Heart left ventricle (tissue), 16 donors: ENCODE data around the gene NUBPL. TPM values are rescaled to one million over a fixed set of nuclear protein-coding genes. Genes with fewer than 3 reads are reported as not detected.

ENCODE experiments used
- ATAC-seq, 4 donors: fragments of 200-7000 bp; cut with Tn5 transposase; one replicate each; pipeline ENCODE4 v1.9.1; 2020 to 2022; ENCODE audit warnings: moderate library complexity in 4 of 4, mild to moderate bottlenecking in 3 of 4, moderate number of reproducible peaks in 1 of 4
- DNase-seq, 5 donors: peaks; one replicate each; pipeline ENCODE4 v3.0.0-alpha.2; 2020
- H3K27ac ChIP-seq, 12 donors: fragments of 200-600 bp; sonication (generic) in 4 of 12; one replicate each; pipeline versions ENCODE4 v1.5.0 to v1.8.0; 2016 to 2022; ENCODE audit warnings: mild to moderate bottlenecking in 2 of 12
- H3K27me3 ChIP-seq, 9 donors: fragments of 200-600 bp; sonication (generic) in 2 of 9; one replicate each; pipeline versions ENCODE4 v1.5.1 to v1.8.0; 2016 to 2022; ENCODE audit warnings: mild to moderate bottlenecking in 3 of 9
- H3K36me3 ChIP-seq, 9 donors: fragments of 200-600 bp; sonication (generic) in 2 of 9; one replicate each; pipeline versions ENCODE4 v1.5.0 to v1.8.0; 2018 to 2022; ENCODE audit warnings: mild to moderate bottlenecking in 2 of 9
- H3K4me1 ChIP-seq, 12 donors: fragments of 200-600 bp; sonication (generic) in 4 of 12; one replicate each; pipeline versions ENCODE4 v1.5.0 to v1.8.0; 2016 to 2022; ENCODE audit warnings: mild to moderate bottlenecking in 3 of 12
- H3K4me3 ChIP-seq, 12 donors: fragments of 200-600 bp; sonication (generic) in 4 of 12; one replicate each; pipeline versions ENCODE4 v1.5.0 to v1.8.0; 2017 to 2022; ENCODE audit warnings: mild to moderate bottlenecking in 9 of 12, moderate library complexity in 4 of 12
- H3K9me3 ChIP-seq, 12 donors: fragments of 200-600 bp; sonication (generic) in 4 of 12; one replicate each; pipeline versions ENCODE4 v1.5.0 to v1.8.0; 2016 to 2022; ENCODE audit warnings: mild to moderate bottlenecking in 1 of 12
- POLR2A ChIP-seq, 2 donors: fragments of 450-650 bp; IDR thresholded peaks; one replicate each; pipeline ENCODE4 v1.6.1; 2017; ENCODE audit warnings: antibody characterized with exemption in 2 of 2, mild to moderate bottlenecking in 2 of 2, moderate library complexity in 2 of 2
- WGBS, 4 donors: extraction: QIAGEN DNeasy Blood & Tissue Kit in 2 of 4; methylation state at CpG; one replicate each; pipeline versions ENCODE4 v1.1.5 to v1.1.7; 2013 to 2018; 5-methylcytosine and 5-hydroxymethylcytosine counted together
- intact Hi-C, 10 donors: fragments of 100-400 bp; cut with DNase I; formaldehyde crosslinking; loops; one replicate each; pipeline versions ENCODE4 v1.11.1 to v1.14.2; 2022
- polyA plus RNA-seq, 2 donors: library from polyadenylated mRNA; stranded (reverse); fragments of 200-250 nt; gene quantifications; one replicate each; pipeline ENCODE4 v1.2.3, GENCODE V29; 2013
- total RNA-seq, 9 donors: library from RNA; depleted of rRNA in 2 of 9; stranded (reverse); fragments of >200 nt in 2 of 9; fragmentation: NEBNext Ultra II Directional in 3 of 9; extraction: Animal tissue kit (Norgen Biotek cat#: 25700) in 3 of 9; gene quantifications; one replicate each; pipeline versions ENCODE4 v1.1.0 to v1.2.4, GENCODE V29; 2016 to 2023
- TF ChIP-seq, protein P1 (sequence below), 12 donors: fragments of 200-600 bp; sonication (generic) in 4 of 12; IDR thresholded peaks; one replicate each; pipeline versions ENCODE4 v1.5.0 to v1.8.0; 2018 to 2022; ENCODE audit warnings: antibody characterized with exemption in 12 of 12, mild to moderate bottlenecking in 5 of 12
- donor health status: ischemic (EF 13 %, LVEDD 7.1; RV severe dilation, severe dysfunction).
- donor health status: healthy with polysubstance abuse.
- donor health status: DM: no; HTN: yes; CAD: no.
- donor health status: DM: no; HTN: no; CAD: no.
- donor health status: ischemic (EF 25% LVEDD 6.9; RV normal size, moderate dysfunction).
- donor health status: ischemic (EF 25% LVEDD 5.7; RV mildly dilated, moderate dysfunction).
- donor health status: healthy.
- donor health status: DM: yes; HTN: yes; CAD: no.
- donor health status: ischemic (EF 35%, LVEDD 5.7; RV mildly dilated, moderate dysfunction).
- donor health status: nonischemic (EF 11% LVEDD 7.7; RV severe dilation, severe dysfunction).
- donor health status: DM: yes; HTN: yes; CAD: no.
- donor health status: PGD.
- donor health status: ischemic (EF 29% LVEDD 5.4; RV normal size, mild dysfunction).
- donor health status: nonischemic (EF 23%, LVEDD 6.1; RV moderate dilation, normal function).

The NUBPL gene
- total and polyA plus RNA-seq, 11 donors: 6.2 to 28.7 (median 18.9) TPM

DNA sequence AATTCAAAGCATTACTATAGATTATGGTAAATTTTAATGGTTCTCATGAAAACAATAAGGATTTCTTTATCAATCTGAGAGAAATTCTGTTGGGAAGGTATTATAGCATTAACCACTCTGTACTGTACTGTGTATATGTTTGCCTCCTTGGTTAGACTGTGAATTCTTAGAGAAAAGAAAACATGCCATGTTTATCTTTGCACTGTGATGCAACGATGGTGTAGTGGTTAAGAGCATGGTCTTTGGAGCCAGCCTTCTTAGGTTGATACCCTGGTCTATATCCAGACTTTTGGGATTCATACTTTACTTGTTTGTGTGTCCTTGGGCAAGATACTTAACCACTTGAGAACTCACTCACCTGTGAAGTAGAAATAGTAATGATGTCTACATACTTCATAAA lies 32.2 kb upstream of the NUBPL start:
- Histone ChIP-seq H3K4me1 (no peaks in the 10 kb centered on the region), H3K27me3 (no peaks in the 10 kb centered on the region), H3K36me3 (no peaks in the 10 kb centered on the region), H3K9me3 (no peaks in the 10 kb centered on the region), H3K4me3 (no peak overlapping the region), H3K27ac (no peak overlapping the region)
- TF ChIP-seq, protein P1, sequence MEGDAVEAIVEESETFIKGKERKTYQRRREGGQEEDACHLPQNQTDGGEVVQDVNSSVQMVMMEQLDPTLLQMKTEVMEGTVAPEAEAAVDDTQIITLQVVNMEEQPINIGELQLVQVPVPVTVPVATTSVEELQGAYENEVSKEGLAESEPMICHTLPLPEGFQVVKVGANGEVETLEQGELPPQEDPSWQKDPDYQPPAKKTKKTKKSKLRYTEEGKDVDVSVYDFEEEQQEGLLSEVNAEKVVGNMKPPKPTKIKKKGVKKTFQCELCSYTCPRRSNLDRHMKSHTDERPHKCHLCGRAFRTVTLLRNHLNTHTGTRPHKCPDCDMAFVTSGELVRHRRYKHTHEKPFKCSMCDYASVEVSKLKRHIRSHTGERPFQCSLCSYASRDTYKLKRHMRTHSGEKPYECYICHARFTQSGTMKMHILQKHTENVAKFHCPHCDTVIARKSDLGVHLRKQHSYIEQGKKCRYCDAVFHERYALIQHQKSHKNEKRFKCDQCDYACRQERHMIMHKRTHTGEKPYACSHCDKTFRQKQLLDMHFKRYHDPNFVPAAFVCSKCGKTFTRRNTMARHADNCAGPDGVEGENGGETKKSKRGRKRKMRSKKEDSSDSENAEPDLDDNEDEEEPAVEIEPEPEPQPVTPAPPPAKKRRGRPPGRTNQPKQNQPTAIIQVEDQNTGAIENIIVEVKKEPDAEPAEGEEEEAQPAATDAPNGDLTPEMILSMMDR (IDR thresholded peaks at IDR 0.05): no peak
- TF ChIP-seq POLR2A (IDR thresholded peaks at IDR 0.05): no peak
- 36 to 73% (median 63%) methylated on average over 1 of the region's 1 CpG for WGBS, 4 donors
- DNase-seq (no peak), ATAC-seq (no peak)
- intact Hi-C loops: no loop called here

DNA sequence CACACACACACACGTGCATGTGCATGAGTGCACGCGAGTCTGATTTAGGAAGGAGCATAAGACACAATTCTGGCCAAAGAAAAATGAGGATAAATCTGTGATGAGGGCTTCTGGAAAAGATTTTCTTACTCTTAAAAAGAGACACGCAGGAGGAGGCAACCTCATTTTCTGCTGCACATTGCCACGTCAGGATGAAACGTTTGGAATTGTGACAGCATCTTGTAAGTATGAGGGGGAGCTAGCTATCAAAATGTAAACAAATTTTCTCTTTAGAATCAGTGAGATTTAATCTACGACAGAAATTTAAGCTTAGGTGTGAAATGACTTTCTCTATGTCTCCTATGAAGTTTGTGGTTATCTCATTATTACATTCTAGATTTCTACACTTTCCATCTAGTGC lies 31.1 kb upstream of the NUBPL start:
- Histone ChIP-seq H3K27me3 (no peaks in the 10 kb centered on the region), H3K9me3 (no peaks in the 10 kb centered on the region), H3K27ac (no peak overlapping the region), H3K4me1 (no peaks in the 10 kb centered on the region), H3K4me3 (no peak overlapping the region), H3K36me3 (no peaks in the 10 kb centered on the region)
- DNase-seq (no peak), ATAC-seq (no peak)
- TF ChIP-seq, protein P1 (IDR thresholded peaks at IDR 0.05): no peak
- TF ChIP-seq POLR2A (IDR thresholded peaks at IDR 0.05): no peak
- intact Hi-C loops: no loop called here
- WGBS, 4 donors: 53 to 64% (median 58%) methylated on average over 7 of the region's 7 CpGs

DNA sequence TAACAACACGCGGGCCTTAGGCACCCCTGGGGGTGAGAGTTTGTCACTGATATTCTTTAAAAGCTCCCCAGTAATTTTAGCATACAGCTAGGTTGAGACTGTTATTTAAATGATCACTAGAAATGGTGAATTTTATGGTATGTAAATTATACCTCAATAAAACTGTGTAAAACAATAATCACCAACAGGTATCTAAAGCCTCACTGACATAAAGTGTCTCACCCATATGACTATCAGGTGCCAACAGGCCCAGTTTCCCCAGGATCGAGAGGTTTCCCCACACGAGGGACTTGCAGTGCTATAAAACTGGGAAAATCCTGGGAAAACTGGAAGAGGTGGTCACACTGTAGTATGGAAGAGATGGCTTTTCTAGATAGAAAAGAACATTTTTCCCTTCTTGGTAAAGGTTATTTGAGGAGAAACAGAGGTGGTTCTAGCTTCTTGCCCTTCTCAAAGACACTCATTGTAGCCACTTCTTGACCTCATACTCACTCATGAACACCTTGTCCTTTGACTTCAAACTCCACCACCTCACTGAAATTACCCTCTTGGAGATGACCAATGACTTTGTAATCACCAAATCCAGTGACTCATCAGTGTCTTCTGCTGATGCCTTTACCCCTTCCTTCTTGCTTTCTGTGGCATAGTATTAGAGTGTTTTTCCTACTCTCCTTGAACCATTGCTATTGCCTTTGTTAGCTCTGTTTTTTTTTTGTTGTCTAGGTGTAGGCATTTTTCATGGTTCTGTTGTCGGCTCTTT lies 24.8 kb upstream of the NUBPL start:
- Histone ChIP-seq H3K9me3 (no peaks in the 10 kb centered on the region), H3K4me1 (no peaks in the 10 kb centered on the region), H3K4me3 (no peak overlapping the region), H3K27ac (no peak overlapping the region), H3K36me3 (no peaks in the 10 kb centered on the region), H3K27me3 (no peaks in the 10 kb centered on the region)
- WGBS, 4 donors: 83 to 84% (median 83%) methylated on average over 5 of the region's 5 CpGs
- no peak for TF ChIP-seq POLR2A (IDR thresholded peaks at IDR 0.05)
- TF ChIP-seq, protein P1 (IDR thresholded peaks at IDR 0.05): no peak
- DNase-seq: no peak
- no peak for ATAC-seq
- intact Hi-C loops: no loop called here

DNA sequence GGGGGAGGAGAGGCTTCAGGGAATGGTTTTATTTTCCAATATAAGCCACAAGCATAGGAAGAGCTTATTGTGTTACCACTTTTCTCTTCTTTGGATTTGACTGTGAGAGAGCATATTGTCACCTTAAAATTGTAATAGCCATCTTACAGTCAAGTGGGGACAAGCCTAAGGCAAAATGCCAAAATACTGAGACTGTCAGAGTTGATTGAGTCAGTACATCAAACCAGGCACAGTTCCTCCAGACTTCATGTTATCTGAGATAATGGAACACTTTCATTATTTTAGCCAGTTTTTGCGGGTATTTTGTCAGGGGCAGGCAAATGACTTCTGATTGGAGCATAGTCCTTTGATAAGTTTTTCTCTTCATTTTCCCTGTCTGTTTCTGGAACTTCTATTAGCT lies 19.5 kb upstream of the NUBPL start:
- H3K36me3 ChIP-seq: no peaks in the 10 kb centered on the region
- WGBS, 4 donors: 47 to 84% (median 65%) methylated on average over 1 of the region's 1 CpG
- no peaks in the 10 kb centered on the region for H3K27me3 ChIP-seq
- H3K27ac ChIP-seq: no peak overlapping the region
- intact Hi-C loops: no loop called here
- H3K4me3 ChIP-seq: no peak overlapping the region
- ATAC-seq: no peak
- H3K4me1 ChIP-seq: no peaks in the 10 kb centered on the region
- H3K9me3 ChIP-seq: no peaks in the 10 kb centered on the region
- no peak for TF ChIP-seq POLR2A (IDR thresholded peaks at IDR 0.05)
- TF ChIP-seq, protein P1 (IDR thresholded peaks at IDR 0.05): no peak
- DNase-seq: no peak
